ENCODE data around the gene MECR. TPM values are rescaled to one million over a fixed set of nuclear protein-coding genes. Genes with fewer than 3 reads are reported as not detected.

The MECR gene
- total and polyA plus RNA-seq, 7 experiments from 2014 or later: 8.6 to 24.4 (median 17.6) TPM

DNA sequence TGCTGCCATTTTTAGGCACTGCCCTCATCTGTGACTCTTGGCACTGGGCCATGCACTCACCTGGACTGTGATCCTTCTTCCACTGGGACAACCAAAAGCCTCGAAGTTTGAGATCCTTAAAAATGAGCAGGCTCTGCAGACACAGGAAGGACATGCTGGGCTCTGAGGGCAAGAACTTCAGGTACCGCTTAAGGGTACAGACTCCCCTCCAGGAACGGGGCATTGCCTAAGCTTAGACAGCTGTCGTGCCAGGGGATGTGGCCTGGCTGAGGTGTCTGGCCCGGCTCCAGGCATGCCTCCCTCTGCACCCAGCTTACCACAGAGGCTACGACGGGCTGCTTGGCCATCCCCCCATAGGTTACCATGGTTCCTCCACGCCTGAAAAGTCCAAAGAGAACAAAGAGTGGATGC is 34.8 kb downstream of the MECR start:
- Mint-ChIP-seq H3K9me3 (peaks cover 0 to 2% (median 0%) of the 10 kb centered on the region in 11 donors), H3K36me3 (peaks cover 0 to 27% (median 7%) of the 10 kb centered on the region in 5 donors), H3K4me1 (no peaks in the 10 kb centered on the region), H3K4me3 (no peak overlapping the region), H3K27me3 (no peaks in the 10 kb centered on the region), H3K27ac (peak overlapping the region in 1 of 9 donors; percentile 18)
- intact Hi-C loops (cut with micrococcal nuclease): no loop called here
- H3K9me3 ChIP-seq (ENCODE audit: control insufficient read depth in 2 of 3, low read length in 3 of 3): no peaks in the 10 kb centered on the region
- ATAC-seq (no peak), DNase-seq (no peak)
- no peaks in the 10 kb centered on the region for H3K27me3 ChIP-seq (ENCODE audit: control insufficient read depth in 2 of 2, insufficient read depth in 2 of 2, low read length in 2 of 2)
- POLR2A ChIA-PET: no interaction called here
- CTCF ChIA-PET: interaction anchor here (8.1 kb wide), 1 partner anchor 15 kb away, joined by 46 read pairs; the partner anchor contains the start of gene SRSF4
- H3K4me1 ChIP-seq (ENCODE audit: control insufficient read depth in 2 of 2, insufficient read depth in 2 of 2, low read length in 2 of 2): no peaks in the 10 kb centered on the region
- no peak overlapping the region for H3K27ac ChIP-seq (ENCODE audit: low read depth, low read length)
- no peak overlapping the region for H3K4me3 ChIP-seq (ENCODE audit: low read length)
- H3K36me3 ChIP-seq (ENCODE audit: control insufficient read depth in 2 of 3, insufficient read depth in 3 of 3, low read length in 3 of 3): peaks cover 0 to 42% (median 3%) of the 10 kb centered on the region in 3 experiments

DNA sequence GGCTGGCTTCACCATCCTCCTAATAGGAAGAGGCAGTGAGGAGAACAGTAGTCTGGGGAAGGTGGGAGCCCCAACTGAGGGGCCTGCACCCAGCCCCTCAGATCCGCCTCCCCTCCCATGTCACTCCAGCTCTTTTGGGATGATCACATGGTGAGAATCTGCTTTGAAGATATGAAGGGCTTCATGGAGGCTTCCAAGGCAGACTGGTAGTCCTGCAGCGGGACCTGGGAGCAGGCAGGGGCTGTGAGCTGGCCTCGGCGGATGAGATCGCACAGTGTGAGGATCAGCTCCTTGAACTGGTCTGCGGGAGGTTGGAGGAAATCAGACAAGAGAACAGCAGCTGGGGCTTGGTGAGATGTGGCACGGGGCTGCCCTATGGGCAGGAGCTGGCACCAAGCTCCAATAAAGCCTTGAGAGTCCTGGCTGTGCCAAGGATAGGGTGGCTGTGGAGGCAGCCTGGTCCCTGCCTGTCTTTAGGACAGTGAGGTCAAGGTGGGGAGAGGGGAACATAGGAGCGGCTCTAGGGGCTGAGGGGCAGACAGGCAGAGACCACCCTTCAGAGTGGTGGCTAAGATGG is 36.8 kb downstream of the MECR start:
- Histone ChIP-seq H3K27ac (ENCODE audit: low read depth, low read length) (no peak overlapping the region), H3K36me3 (ENCODE audit: control insufficient read depth in 2 of 3, insufficient read depth in 3 of 3, low read length in 3 of 3) (peaks cover 0 to 32% (median 3%) of the 10 kb centered on the region in 3 experiments), H3K4me3 (ENCODE audit: low read length) (no peak overlapping the region), H3K27me3 (ENCODE audit: control insufficient read depth in 2 of 2, insufficient read depth in 2 of 2, low read length in 2 of 2) (no peaks in the 10 kb centered on the region), H3K9me3 (ENCODE audit: control insufficient read depth in 2 of 3, low read length in 3 of 3) (no peaks in the 10 kb centered on the region), H3K4me1 (ENCODE audit: control insufficient read depth in 2 of 2, insufficient read depth in 2 of 2, low read length in 2 of 2) (no peaks in the 10 kb centered on the region)
- Mint-ChIP-seq H3K27ac (no peak overlapping the region), H3K9me3 (peaks cover 0 to 4% (median 0%) of the 10 kb centered on the region in 11 donors), H3K36me3 (peaks cover 0 to 21% (median 9%) of the 10 kb centered on the region in 5 donors), H3K4me3 (no peak overlapping the region), H3K27me3 (no peaks in the 10 kb centered on the region), H3K4me1 (no peaks in the 10 kb centered on the region)
- ChIA-PET CTCF (interaction anchor here (0.5 kb wide), 1 partner anchor 295 kb away, joined by 3 read pairs; no protein-coding TSS in a partner anchor), POLR2A (no interaction called here)
- intact Hi-C loops (cut with micrococcal nuclease): no loop called here
- DNase-seq: no peak
- ATAC-seq: no peak

DNA sequence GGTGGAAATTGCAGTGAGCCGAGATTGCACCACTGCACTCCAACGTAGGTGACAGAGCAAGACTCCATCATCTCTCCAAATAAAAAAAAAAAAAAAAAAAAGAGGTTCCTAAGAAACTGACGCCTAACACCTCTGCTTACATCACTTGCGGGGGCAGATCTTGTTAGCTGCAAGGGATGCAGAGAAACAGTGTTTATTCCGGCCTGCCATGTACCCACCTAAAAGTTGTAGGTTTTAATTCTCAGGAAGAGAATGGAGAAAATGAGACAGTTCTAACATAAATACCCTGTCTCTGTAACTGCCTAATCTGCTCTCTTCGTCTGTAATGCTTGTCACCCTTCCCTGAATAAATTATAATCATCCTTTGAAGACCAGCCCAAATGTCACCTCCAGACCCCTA is 40.0 kb downstream of the MECR start:
- no peak overlapping the region for H3K27ac Mint-ChIP-seq
- Histone ChIP-seq H3K27ac (ENCODE audit: low read depth, low read length) (no peak overlapping the region), H3K9me3 (ENCODE audit: control insufficient read depth in 2 of 3, low read length in 3 of 3) (no peaks in the 10 kb centered on the region), H3K4me1 (ENCODE audit: control insufficient read depth in 2 of 2, insufficient read depth in 2 of 2, low read length in 2 of 2) (no peaks in the 10 kb centered on the region), H3K27me3 (ENCODE audit: control insufficient read depth in 2 of 2, insufficient read depth in 2 of 2, low read length in 2 of 2) (no peaks in the 10 kb centered on the region), H3K4me3 (ENCODE audit: low read length) (no peak overlapping the region), H3K36me3 (ENCODE audit: control insufficient read depth in 2 of 3, insufficient read depth in 3 of 3, low read length in 3 of 3) (peaks cover 0 to 21% (median 3%) of the 10 kb centered on the region in 3 experiments)
- H3K9me3 Mint-ChIP-seq: peaks cover 0 to 4% (median 0%) of the 10 kb centered on the region in 11 donors
- no peaks in the 10 kb centered on the region for H3K4me1 Mint-ChIP-seq
- CTCF ChIA-PET: no interaction called here
- H3K27me3 Mint-ChIP-seq: no peaks in the 10 kb centered on the region
- intact Hi-C loops (cut with micrococcal nuclease): no loop called here
- POLR2A ChIA-PET: interaction anchor here (0.6 kb wide), 1 partner anchor 853 kb away, joined by 3 read pairs; no protein-coding TSS in a partner anchor
- no peak overlapping the region for H3K4me3 Mint-ChIP-seq
- DNase-seq: no peak
- no peak for ATAC-seq
- peaks cover 0 to 17% (median 9%) of the 10 kb centered on the region in 5 donors for H3K36me3 Mint-ChIP-seq

DNA sequence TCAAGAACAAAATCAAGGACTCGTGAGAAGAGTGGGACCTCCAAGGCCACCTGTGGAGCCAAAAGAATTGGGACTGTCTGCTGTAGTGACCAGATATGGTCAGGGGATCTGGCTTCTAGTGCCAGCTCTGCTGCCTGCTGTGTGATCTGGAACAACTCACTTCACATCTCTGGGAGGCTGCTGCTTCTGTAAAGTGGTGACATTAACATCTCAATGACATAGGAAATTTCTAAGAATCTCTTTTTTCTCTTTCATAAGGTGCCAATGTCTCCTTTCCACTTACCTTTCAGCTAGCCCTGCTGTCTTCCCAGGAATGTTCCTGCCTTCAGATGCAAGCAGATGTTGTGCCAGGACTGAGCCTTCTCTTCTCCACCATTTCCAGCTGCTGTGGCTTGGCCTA is 44.0 kb downstream of the MECR start:
- Mint-ChIP-seq H3K9me3 (peaks cover 0 to 4% (median 0%) of the 10 kb centered on the region in 11 donors), H3K27ac (no peak overlapping the region), H3K4me1 (peaks cover 1 to 14% (median 12%) of the 10 kb centered on the region in 7 donors), H3K36me3 (peaks cover 0 to 5% (median 4%) of the 10 kb centered on the region in 5 donors), H3K4me3 (no peak overlapping the region), H3K27me3 (no peaks in the 10 kb centered on the region)
- Histone ChIP-seq H3K27me3 (ENCODE audit: control insufficient read depth in 2 of 2, insufficient read depth in 2 of 2, low read length in 2 of 2) (no peaks in the 10 kb centered on the region), H3K4me3 (ENCODE audit: low read length) (no peak overlapping the region), H3K9me3 (ENCODE audit: control insufficient read depth in 2 of 3, low read length in 3 of 3) (no peaks in the 10 kb centered on the region), H3K27ac (ENCODE audit: low read depth, low read length) (no peak overlapping the region), H3K4me1 (ENCODE audit: control insufficient read depth in 2 of 2, insufficient read depth in 2 of 2, low read length in 2 of 2) (peaks cover 0 to 4% of the 10 kb centered on the region in 2 donors), H3K36me3 (ENCODE audit: control insufficient read depth in 2 of 3, insufficient read depth in 3 of 3, low read length in 3 of 3) (no peaks in the 10 kb centered on the region)
- no peak for ATAC-seq
- no peak for DNase-seq
- POLR2A ChIA-PET: no interaction called here
- CTCF ChIA-PET: interaction anchor here (0.8 to 1.2 kb wide), 2 partner anchors 13 to 15 kb away, joined by 3 read pairs; no protein-coding TSS in a partner anchor
- intact Hi-C loops (cut with micrococcal nuclease): loop anchor here (10.0 kb wide), 2 partner anchors 412 to 1878 kb away; partner anchors contain the start of gene PUM1 (in 1 of the 2)

DNA sequence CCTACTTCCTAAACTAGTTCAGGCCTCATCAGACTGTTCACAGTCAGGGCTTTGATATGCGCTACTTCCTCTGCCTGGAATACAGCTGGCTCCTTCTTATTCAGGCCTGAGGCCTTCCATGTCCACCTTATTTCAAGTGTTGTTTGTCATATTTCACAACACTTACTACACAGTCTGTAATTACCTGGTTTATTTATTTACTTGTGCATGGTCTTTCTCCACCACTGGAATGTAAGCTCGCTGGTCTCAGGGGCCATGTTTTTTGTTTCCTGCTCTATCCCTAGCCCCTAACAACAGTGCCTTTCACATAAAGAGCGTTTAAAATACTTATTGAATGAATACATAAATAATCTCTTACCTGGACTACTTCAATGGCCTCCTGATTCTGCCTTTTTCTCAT is 44.5 kb downstream of the MECR start:
- Mint-ChIP-seq H3K4me3 (no peak overlapping the region), H3K27me3 (no peaks in the 10 kb centered on the region), H3K4me1 (peaks cover 1 to 14% (median 12%) of the 10 kb centered on the region in 7 donors), H3K36me3 (peaks cover 0 to 5% (median 4%) of the 10 kb centered on the region in 5 donors), H3K9me3 (peaks cover 0 to 4% (median 0%) of the 10 kb centered on the region in 11 donors), H3K27ac (no peak overlapping the region)
- CTCF ChIA-PET: interaction anchor here (1.2 kb wide), 1 partner anchor 16 kb away, joined by 3 read pairs; no protein-coding TSS in a partner anchor
- no peak for DNase-seq
- H3K4me3 ChIP-seq (ENCODE audit: low read length): no peak overlapping the region
- POLR2A ChIA-PET: no interaction called here
- H3K27ac ChIP-seq (ENCODE audit: low read depth, low read length): no peak overlapping the region
- intact Hi-C loops (cut with micrococcal nuclease): loop anchor here (10.0 kb wide), 2 partner anchors 411 to 1879 kb away; partner anchors contain the start of gene PUM1 (in 1 of the 2)
- H3K9me3 ChIP-seq (ENCODE audit: control insufficient read depth in 2 of 3, low read length in 3 of 3): no peaks in the 10 kb centered on the region
- peaks cover 0 to 3% (median 0%) of the 10 kb centered on the region in 3 experiments for H3K36me3 ChIP-seq (ENCODE audit: control insufficient read depth in 2 of 3, insufficient read depth in 3 of 3, low read length in 3 of 3)
- no peak for ATAC-seq
- no peaks in the 10 kb centered on the region for H3K27me3 ChIP-seq (ENCODE audit: control insufficient read depth in 2 of 2, insufficient read depth in 2 of 2, low read length in 2 of 2)
- peaks cover 0 to 4% of the 10 kb centered on the region in 2 donors for H3K4me1 ChIP-seq (ENCODE audit: control insufficient read depth in 2 of 2, insufficient read depth in 2 of 2, low read length in 2 of 2)

DNA sequence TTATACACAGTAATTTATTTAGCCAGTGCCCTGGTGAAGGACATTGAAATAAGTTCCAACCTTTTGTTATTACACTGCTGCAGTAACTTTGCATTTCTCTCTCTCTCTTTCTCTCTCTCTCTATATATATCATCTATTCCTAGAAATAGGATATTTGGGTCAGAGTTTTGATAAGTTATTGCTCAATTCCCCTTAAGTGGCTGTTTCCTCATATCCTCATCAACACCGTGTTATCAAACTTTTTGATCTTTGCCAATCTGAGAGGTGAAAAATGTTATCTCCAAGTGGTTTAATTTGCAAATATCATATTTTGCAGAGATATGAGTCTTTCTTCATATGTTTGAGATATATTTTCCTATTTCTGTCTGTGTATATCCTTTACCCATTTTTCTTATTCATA is 47.4 kb downstream of the MECR start:
- no peak overlapping the region for H3K27ac ChIP-seq (ENCODE audit: low read depth, low read length)
- H3K4me3 ChIP-seq (ENCODE audit: low read length): no peak overlapping the region
- peak overlapping the region in 5 of 9 donors; percentile 22 to 95 (median 88) for H3K27ac Mint-ChIP-seq
- ChIA-PET POLR2A (interaction anchor here (1.5 to 3.2 kb wide), 6 partner anchors 14 to 854 kb away, joined by 3 to 15 read pairs (median 14); partner anchors contain the start of genes MECR, MED18 and YTHDF2), CTCF (no interaction called here)
- H3K9me3 ChIP-seq (ENCODE audit: control insufficient read depth in 2 of 3, low read length in 3 of 3): no peaks in the 10 kb centered on the region
- no peaks in the 10 kb centered on the region for H3K27me3 Mint-ChIP-seq
- H3K36me3 Mint-ChIP-seq: peaks cover 5 to 15% (median 8%) of the 10 kb centered on the region in 5 donors
- DNase-seq: no peak
- H3K4me3 Mint-ChIP-seq: peak overlapping the region in 9 of 10 donors; percentile 1 to 94 (median 64)
- peaks cover 21% of the 10 kb centered on the region in 2 donors for H3K4me1 ChIP-seq (ENCODE audit: control insufficient read depth in 2 of 2, insufficient read depth in 2 of 2, low read length in 2 of 2)
- peaks cover 23 to 39% (median 36%) of the 10 kb centered on the region in 7 donors for H3K4me1 Mint-ChIP-seq
- H3K36me3 ChIP-seq (ENCODE audit: control insufficient read depth in 2 of 3, insufficient read depth in 3 of 3, low read length in 3 of 3): peaks cover 0 to 7% (median 0%) of the 10 kb centered on the region in 3 experiments
- H3K27me3 ChIP-seq (ENCODE audit: control insufficient read depth in 2 of 2, insufficient read depth in 2 of 2, low read length in 2 of 2): no peaks in the 10 kb centered on the region
- intact Hi-C loops (cut with micrococcal nuclease): loop anchor here (2.0 to 10.0 kb wide), 12 partner anchors 20 to 1882 kb away; partner anchors contain the start of genes EYA3 (in 1 of the 2), GMEB1 (in 1 of the 2), MECR (in 1 of the 2) and PUM1 (in 1 of the 2)
- no peaks in the 10 kb centered on the region for H3K9me3 Mint-ChIP-seq
- no peak for ATAC-seq

All from naive thymus-derived CD4-positive, alpha-beta T cell (primary cell).